ENCODE measurements around the gene KCNK1. TPM values are rescaled to one million over a fixed set of nuclear protein-coding genes. Genes with fewer than 3 reads are reported as not detected.

KCNK1 gene
- total RNA-seq, 1 donor from 2014 or later = 5.6 TPM

GRCh38 chr1:233627376-233627775 lies 13.5 kb downstream of the KCNK1 start:
- H3K36me3 Mint-ChIP-seq (ENCODE audit: low read depth, unreplicated experiment) = no peaks in the 10 kb centered on the region
- no peaks in the 10 kb centered on the region for H3K27me3 Mint-ChIP-seq (ENCODE audit: unreplicated experiment)
- no peak overlapping the region for H3K27ac Mint-ChIP-seq (ENCODE audit: unreplicated experiment)
- no peaks in the 10 kb centered on the region for H3K9me3 Mint-ChIP-seq (ENCODE audit: unreplicated experiment)
- H3K4me1 Mint-ChIP-seq (ENCODE audit: unreplicated experiment) = no peaks in the 10 kb centered on the region
- DNase-seq (ENCODE audit: low spot score) = no peak
- TF ChIP-seq CTCF (IDR thresholded peaks at IDR 0.05; ENCODE audit: unreplicated experiment) = no peak
- H3K4me3 Mint-ChIP-seq (ENCODE audit: unreplicated experiment) = no peak overlapping the region

- Mint-ChIP-seq H3K4me1 (ENCODE audit: unreplicated experiment) (no peaks in the 10 kb centered on the region), H3K9me3 (ENCODE audit: unreplicated experiment) (no peaks in the 10 kb centered on the region), H3K27me3 (ENCODE audit: unreplicated experiment) (no peaks in the 10 kb centered on the region), H3K27ac (ENCODE audit: unreplicated experiment) (no peak overlapping the region), H3K36me3 (ENCODE audit: low read depth, unreplicated experiment) (no peaks in the 10 kb centered on the region), H3K4me3 (ENCODE audit: unreplicated experiment) (no peak overlapping the region)
- DNase-seq (ENCODE audit: low spot score) = no peak
- TF ChIP-seq CTCF (IDR thresholded peaks at IDR 0.05; ENCODE audit: unreplicated experiment) = no peak
These were observed 13.9 kb downstream of the KCNK1 start for GRCh38 chr1:233627823-233628222.

DNA sequence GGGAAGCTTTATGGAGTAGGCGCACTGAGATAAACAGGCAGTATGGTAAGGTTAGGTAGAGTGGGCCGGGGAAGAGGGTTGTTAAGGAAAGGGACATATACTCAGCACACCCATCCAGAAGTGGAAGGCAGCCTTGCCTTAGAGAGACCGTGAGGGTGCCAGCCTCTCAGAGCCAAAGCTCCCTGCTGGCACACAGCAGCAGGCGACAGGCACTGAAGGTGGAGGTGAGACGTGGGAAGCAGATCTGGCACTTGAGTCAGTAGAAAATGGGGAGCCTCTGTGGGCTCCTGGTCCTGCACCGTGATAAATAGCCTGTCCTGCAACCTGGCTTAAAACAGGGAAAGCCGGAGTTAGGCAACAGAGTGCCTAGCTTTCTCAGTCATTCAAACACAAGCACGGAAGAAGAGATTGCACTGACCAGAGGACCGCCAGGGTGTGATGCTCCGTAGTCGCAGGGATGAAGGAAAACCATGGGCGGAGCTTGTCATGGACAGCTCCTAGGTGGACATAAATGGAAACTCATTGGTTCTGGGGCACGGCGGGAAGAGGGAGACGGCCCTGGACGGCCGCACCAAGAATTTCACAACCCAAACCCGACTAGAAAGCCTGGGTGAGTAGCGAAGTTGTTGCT lies 15.5 kb downstream of the KCNK1 start:
- Mint-ChIP-seq H3K36me3 (ENCODE audit: low read depth, unreplicated experiment) (no peaks in the 10 kb centered on the region), H3K4me1 (ENCODE audit: unreplicated experiment) (no peaks in the 10 kb centered on the region), H3K4me3 (ENCODE audit: unreplicated experiment) (no peak overlapping the region), H3K27me3 (ENCODE audit: unreplicated experiment) (no peaks in the 10 kb centered on the region), H3K27ac (ENCODE audit: unreplicated experiment) (no peak overlapping the region), H3K9me3 (ENCODE audit: unreplicated experiment) (no peaks in the 10 kb centered on the region)
- no peak for DNase-seq (ENCODE audit: low spot score)
- no peak for TF ChIP-seq CTCF (IDR thresholded peaks at IDR 0.05; ENCODE audit: unreplicated experiment)

- H3K36me3 Mint-ChIP-seq (ENCODE audit: low read depth, unreplicated experiment) = peaks cover 9% of the 10 kb centered on the region
- H3K4me3 Mint-ChIP-seq (ENCODE audit: unreplicated experiment) = no peak overlapping the region
- no peak overlapping the region for H3K27ac Mint-ChIP-seq (ENCODE audit: unreplicated experiment)
- DNase-seq (ENCODE audit: low spot score) = no peak
- TF ChIP-seq CTCF (IDR thresholded peaks at IDR 0.05; ENCODE audit: unreplicated experiment) = no peak
- H3K9me3 Mint-ChIP-seq (ENCODE audit: unreplicated experiment) = no peaks in the 10 kb centered on the region
- peaks cover 2% of the 10 kb centered on the region for H3K27me3 Mint-ChIP-seq (ENCODE audit: unreplicated experiment)
- peaks cover 9% of the 10 kb centered on the region for H3K4me1 Mint-ChIP-seq (ENCODE audit: unreplicated experiment)
These were observed 18.0 kb downstream of the KCNK1 start for GRCh38 chr1:233631810-233632405.

DNA sequence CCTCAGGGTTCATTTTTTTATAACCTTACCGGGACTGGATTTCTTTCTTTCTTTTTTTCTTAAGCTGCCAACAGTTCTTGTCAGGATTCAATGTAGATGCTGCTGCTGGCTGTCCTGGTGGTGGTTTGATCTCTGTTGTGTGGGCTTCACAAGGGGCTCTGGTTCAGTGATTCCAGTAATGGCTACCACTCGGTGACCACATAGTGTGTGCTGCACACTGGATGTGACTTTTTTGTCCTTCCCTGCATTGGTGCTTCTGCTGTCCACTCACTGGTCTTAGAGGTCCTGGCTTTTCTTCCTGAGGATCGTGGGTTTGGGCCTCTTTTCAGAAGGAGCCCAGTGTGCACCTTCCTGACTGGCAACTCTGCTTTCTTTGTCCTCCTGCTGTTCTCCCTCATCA lies 18.5 kb downstream of the KCNK1 start:
- no peak overlapping the region for H3K27ac Mint-ChIP-seq (ENCODE audit: unreplicated experiment)
- H3K9me3 Mint-ChIP-seq (ENCODE audit: unreplicated experiment) = no peaks in the 10 kb centered on the region
- no peak for TF ChIP-seq CTCF (IDR thresholded peaks at IDR 0.05; ENCODE audit: unreplicated experiment)
- DNase-seq (ENCODE audit: low spot score) = no peak
- H3K4me1 Mint-ChIP-seq (ENCODE audit: unreplicated experiment) = peaks cover 9% of the 10 kb centered on the region
- no peak overlapping the region for H3K4me3 Mint-ChIP-seq (ENCODE audit: unreplicated experiment)
- H3K36me3 Mint-ChIP-seq (ENCODE audit: low read depth, unreplicated experiment) = peaks cover 9% of the 10 kb centered on the region
- H3K27me3 Mint-ChIP-seq (ENCODE audit: unreplicated experiment) = peaks cover 2% of the 10 kb centered on the region
